GM12801 (cell line): ENCODE results near the gene PTPRA.

Experiments
- CTCF ChIP-seq: IDR thresholded peaks from one replicate; pipeline ENCODE4 v1.5.1; 2011; ENCODE audit warnings: control low read depth; ENCODE audit not compliant: insufficient read length; ENCODE audit errors: extremely low read depth

PTPRA gene

GRCh38 chr20:2967841-2968240 lies 94.6 kb downstream of the PTPRA start:
- TF ChIP-seq CTCF = no peak

GRCh38 chr20:2972126-2972525 lies 98.8 kb downstream of the PTPRA start:
- no peak for TF ChIP-seq CTCF

- TF ChIP-seq CTCF = no peak
These were observed 100.3 kb downstream of the PTPRA start for GRCh38 chr20:2973574-2973973.

GRCh38 chr20:2978519-2978918 lies 105.2 kb downstream of the PTPRA start:
- no peak for TF ChIP-seq CTCF

- TF ChIP-seq CTCF = no peak
These were observed 108.4 kb downstream of the PTPRA start for GRCh38 chr20:2981646-2982045.

- TF ChIP-seq CTCF = no peak
These were observed 110.2 kb downstream of the PTPRA start for GRCh38 chr20:2983508-2983907.

- TF ChIP-seq CTCF = no peak
These were observed 110.8 kb downstream of the PTPRA start for GRCh38 chr20:2984028-2984501.
